Erythroblast (primary cell): Measurements from ENCODE around the gene PRSS23.

ENCODE experiments used
- GATA1 ChIP-seq: IDR thresholded peaks from 2 replicates; pipeline ENCODE4 v1.6.1; 2011; ENCODE audit warnings: low read depth, mild to moderate bottlenecking, control low read depth, low read length, moderate library complexity
- POLR2A ChIP-seq: IDR thresholded peaks from 2 replicates; pipeline ENCODE4 v1.6.1; 2011; ENCODE audit warnings: mild to moderate bottlenecking, low read length

DNA sequence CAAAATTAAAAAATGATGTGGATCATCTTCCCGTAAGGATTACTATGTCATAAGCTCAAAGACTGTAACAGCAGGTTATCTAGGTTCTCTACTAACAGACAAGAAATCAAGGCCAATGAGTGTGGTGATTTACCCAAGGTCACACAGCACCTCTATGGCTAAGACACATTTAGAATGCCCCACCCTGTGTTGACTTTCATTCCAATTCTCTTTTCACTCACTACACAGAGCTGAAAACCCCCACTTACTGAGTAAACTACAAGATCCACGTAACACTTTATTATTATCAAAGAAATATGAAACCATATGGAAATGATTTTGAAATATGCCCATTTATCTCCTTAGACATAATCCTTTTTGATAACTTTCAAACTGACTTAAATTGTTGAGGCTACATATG, 4.8 kb upstream of the PRSS23 start:
- TF ChIP-seq POLR2A (no peak), GATA1 (no peak)
